Jurkat, Clone E6-1 (cell line): Measurements from ENCODE around the gene MAN2B1. TPM values are rescaled to one million over a fixed set of nuclear protein-coding genes. Genes with fewer than 3 reads are reported as not detected.
"Not testable (repeated sequence)": the region's sequence is repeated elsewhere in the genome, so short reads cannot be mapped to it uniquely, and the experiment has no call there.

Source experiments
- DNase-seq: peaks from one replicate; pipeline ENCODE4 v3.0.0-alpha.2; 2011; ENCODE audit warnings: low read depth, low spot score
- H3K4me3 ChIP-seq: 2 replicates; pipeline ENCODE4 v1.5.1; 2011; ENCODE audit warnings: mild to moderate bottlenecking, low read length, control low read depth, moderate library complexity
- polyA plus RNA-seq: library from polyadenylated mRNA; unstranded; fragments of >200 nt; gene quantifications from one replicate; pipeline ENCODE4 v1.2.1, GENCODE V29; 2012; ENCODE audit warnings: missing spikeins; ENCODE audit not compliant: insufficient read length, insufficient read depth

Gene MAN2B1
- 27.9 TPM for polyA plus RNA-seq

DNA sequence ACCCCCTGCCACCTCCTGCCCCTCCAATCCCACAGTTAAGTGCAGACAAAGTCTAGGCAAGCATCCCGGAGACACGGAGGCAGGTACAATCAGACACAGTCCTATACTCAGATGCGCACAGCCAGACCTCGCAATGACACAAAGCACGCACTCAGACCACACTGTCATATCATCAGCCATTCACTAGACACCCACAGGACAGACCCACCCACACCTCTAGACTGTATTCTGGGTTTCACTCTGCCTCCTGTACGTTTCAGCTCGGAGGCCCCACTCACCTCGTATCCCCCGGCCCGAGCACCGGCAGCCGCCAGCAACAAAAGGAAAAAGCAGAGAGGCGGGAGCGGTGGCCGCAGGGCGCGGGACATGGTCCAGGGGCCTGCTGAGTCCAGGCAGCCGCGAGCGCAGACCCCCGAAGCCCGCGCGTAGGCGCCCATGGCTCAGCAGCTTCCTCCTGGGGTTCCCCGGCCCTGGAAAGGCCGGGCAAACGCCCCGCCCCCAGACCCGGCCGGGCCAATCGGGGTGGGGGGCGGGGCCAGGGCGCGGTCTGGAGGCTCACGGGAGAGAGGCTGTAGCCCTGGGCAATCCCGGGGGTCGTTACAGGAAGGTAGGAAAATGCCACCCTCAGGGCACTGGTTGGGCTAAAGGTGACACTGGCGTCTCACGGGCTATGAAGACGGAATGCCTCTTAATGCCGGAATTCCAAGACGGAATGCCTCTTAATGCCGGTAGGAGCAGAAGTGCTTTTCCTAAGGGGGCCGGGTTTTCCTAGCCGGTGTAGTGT is at the start of gene MAN2B1, which contains the start of gene WDR83:
TSS of gene MAN2B1 (minus strand) at position 478 of the 784 bp plus-strand sequence. CDS start at position 437, 41 bp downstream.
TSS of gene WDR83 (plus strand) at position 543 of the 784 bp plus-strand sequence. CDS start 2,984 bp downstream, outside the sequence.
- DNase-seq: peak; percentile 46
- H3K4me3 ChIP-seq: peak within 1 kb of the TSS; percentile 78

DNA sequence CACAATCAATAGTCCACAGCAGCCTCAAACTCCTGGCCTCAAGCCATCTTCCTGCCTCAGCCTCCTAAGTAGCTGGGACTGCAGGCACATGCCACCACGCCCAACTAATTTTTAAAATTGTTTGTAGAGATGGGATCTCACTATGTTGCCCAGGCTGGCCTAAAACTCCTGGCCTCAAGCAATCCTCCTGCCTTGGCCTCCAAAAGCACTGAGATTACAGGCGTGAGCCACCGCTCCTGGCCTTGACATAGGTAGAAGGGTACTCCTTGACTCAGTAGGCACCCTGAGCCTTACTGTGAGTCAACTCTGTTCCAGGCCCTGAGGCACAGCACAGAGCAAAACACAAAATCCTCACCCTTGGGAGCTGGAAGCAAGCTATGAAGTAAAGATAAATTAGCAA is 49.4 kb upstream of the MAN2B1 start:
- no peak overlapping the region for H3K4me3 ChIP-seq
- DNase-seq: no peak

DNA sequence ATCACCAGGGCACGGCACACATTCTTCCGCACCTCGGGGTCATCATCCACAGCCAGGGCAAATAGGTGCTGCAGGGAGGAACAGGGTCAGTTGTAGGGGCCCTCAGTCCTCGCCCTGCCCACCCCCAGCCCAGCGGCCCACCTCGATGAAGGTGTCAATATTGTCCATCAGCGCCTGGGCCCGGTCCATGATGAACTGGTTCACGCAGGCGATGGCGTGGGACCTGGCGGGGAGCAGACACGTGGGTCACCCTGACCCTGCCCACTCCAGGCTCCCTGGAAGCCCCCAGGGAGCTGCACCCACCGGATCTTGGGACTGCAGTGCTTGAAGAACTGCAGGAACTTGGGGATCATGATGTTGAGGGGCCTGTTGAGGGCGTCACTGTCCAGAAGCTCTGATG is 48.6 kb upstream of the MAN2B1 start:
- no peak overlapping the region for H3K4me3 ChIP-seq
- no peak for DNase-seq

DNA sequence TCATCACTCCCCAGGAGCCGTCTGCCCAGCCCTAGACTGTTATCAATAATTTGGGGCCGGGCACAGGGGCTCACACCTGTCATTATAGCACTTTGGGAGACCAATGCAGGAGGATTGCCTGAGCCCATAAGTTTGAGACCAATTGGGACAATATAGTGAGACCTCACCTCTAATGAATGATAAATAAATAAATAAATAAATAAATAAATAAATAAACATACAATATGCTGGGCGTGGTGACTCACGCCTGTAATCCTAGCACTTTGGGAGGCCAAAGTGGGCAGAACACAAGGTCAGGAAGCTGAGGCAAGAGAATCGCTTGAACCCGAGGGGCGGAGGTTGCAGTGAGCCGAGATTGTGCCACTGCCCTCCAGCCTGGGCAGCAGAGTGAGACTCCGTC is 46.8 kb upstream of the MAN2B1 start:
- not testable (repeated sequence) for DNase-seq, H3K4me3 ChIP-seq

DNA sequence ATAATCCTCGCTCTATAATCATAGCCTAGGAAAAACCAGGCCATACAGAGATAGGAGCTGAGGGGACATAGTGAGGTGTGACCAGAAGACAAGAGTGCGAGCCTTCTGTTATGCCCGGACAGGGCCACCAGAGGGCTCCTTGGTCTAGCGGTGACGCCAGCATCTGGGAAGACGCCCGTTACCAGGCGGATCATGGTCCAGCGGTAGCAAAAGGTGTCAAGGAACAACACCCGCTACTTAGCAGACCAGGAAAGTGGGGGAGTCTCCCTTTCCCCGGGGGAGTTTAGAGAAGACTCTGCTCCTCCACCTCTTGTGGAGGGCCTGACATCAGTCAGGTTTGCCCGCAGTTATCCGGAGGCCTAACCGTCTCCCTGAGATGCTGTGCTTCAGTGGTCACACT is 45.5 kb upstream of the MAN2B1 start:
- not testable (repeated sequence) for H3K4me3 ChIP-seq, DNase-seq

DNA sequence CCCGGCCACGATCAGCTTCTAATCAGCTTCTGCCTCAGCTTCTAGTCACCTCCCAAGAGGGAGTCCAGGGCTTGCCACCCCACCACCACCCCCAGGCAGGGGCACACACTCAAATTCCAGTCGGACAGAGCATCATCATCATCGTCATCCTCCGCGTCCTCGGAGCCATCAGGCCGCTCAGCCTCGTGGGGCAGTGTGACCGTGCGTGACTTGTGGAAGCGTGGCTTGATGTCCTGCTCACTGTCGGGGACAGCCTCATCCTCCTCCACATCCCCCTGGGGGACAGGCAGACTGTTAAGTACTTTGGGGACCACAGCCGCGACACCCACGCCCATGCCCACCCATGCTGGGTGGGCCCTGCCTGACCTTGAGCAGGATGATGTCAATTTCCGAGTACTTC is 44.6 kb upstream of the MAN2B1 start:
- H3K4me3 ChIP-seq: no peak overlapping the region
- DNase-seq: no peak

DNA sequence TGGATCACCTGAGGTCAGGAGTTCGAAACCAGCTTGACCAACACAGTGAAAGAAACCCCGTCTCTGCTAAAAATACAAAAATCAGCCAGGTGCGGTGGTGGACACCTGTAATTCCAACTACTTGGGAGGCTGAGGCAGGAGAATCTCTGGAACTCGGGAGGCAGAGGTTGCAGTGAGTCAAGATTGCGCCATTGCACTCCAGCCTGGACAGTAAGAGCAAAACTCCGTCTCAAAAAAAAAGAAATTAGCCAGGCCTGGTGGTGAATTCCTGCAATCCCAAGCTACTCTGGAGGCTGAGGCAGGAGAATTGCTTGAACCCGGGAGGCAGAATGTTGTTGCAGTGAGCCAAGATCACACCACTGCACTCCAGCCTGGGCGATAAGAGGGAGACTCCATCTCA is 42.1 kb upstream of the MAN2B1 start:
- DNase-seq: no peak
- H3K4me3 ChIP-seq: no peak overlapping the region

DNA sequence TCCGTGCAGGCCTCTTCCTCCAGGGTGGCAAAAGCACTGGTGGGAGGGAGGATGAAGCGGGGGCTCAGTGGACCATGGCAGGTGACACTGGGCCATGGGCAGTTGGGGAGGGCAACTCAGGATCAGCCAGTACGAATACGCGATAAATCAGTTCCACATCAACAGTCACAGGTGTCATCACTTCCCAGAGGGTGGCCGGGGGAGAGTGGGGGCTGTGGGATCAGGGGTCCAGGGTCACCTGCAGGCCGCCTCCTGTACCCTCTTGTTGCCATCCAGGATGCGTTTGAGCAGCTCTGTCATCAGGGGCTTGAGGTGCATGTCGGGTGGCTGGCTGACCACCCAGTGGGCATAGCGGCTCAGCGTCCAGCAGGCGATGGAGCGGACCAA is 39.8 kb upstream of the MAN2B1 start:
- no peak overlapping the region for H3K4me3 ChIP-seq
- DNase-seq: no peak

DNA sequence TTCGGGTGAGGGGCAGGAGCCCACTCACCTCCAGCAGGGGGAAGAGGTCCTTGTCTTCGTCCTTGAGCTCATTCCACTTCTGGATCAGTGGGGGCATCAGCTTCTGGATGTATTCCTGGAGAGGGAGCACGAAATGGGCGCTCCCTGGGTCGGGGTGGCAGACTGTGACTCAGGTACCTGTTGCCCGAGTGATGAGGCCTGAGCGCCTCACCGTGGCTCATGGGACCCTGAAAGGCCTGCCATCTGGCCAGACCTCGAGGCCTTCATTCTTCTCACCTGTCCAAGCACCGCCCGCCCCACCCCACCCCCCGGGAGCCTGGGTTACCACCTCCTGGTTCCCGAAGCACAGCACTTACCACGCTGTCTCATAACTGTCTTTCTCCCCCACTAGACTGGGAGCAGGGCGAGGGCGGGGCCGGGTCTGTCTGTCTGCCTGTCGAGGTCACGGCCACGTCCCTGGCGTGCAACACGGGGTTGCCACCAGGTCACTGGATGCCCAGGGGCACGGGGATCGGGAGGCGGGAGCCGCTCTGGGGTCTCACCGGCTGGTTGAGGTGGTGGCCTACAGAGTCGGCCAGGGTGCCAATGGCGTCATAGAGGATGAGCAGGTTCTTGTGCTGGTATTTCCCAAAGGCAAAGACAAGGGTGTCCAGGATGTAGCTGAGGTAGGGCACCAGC is 39.3 kb upstream of the MAN2B1 start:
- no peak for DNase-seq
- H3K4me3 ChIP-seq: no peak overlapping the region

DNA sequence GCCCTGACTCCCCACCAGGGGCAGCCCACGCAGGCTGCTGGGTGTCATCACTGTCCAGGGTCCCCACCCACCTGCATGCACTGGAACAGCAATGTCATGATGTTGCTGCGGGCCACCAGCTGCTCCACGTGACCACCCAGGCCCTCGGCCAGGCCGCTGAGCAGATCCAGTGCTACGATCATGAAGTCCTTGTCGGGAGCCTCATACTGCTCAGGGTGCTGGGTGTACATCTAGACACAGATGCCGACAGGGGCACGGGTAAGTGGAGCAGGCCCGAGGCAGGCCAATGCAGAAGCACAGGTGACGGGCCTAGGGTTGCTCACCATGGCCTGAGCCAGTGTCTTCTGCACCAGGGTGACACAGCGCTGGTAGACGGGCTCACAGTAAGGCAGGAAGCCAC is 38.6 kb upstream of the MAN2B1 start:
- no peak overlapping the region for H3K4me3 ChIP-seq
- no peak for DNase-seq

DNA sequence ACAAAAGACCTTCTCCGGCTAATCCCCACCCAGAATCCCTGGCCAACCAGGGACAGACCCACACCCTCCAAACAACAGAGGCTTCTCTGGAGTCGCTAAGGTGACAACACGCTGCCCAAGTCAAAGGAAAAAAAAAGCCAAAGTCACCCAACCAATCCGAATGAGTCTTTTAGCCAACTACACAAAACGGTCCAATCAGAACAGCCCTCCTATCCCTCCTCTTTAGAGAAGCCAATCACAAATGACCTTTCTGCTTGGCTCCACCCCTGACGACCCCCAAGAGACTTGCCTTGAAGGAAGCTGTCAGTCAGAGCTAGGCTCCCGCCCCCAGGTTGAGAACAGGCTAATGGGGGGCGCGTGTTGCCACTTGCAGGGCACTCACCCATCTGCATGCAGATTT is 36.5 kb upstream of the MAN2B1 start:
- DNase-seq: peak; percentile 83
- H3K4me3 ChIP-seq: no peak overlapping the region

DNA sequence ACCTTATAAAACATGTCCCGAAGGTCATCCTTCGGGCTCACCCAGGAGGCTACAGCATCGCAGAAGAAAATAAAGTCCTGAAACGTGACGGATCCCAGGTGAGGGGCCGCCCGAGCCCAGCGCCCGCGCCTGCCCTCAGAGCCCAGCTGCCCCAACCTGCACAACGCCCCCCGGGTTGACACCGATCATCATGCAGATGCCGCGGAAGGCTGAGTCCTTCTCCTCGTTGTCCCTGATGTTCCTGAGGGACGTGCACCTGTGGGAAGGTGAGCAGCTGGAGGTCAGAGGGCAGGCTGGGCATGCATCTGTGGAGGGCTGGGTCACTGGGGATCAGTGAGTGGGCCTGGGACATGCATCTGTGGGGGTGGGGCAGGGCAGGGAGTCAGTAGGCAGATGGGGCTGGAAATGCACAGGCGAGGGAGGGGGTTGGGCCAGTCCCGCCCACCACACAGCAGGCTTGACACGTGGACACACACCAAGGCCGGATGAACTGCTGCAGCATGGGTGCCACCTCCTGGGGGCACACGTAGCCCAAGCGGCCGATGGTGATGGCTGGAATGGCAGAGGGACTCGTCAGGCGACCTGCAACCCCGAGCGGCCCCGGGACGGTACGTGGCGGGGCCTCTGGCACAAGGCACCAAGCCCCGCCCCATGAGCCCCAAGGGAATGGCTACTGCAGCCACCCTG is 35.2 kb upstream of the MAN2B1 start:
- no peak overlapping the region for H3K4me3 ChIP-seq
- DNase-seq: no peak

DNA sequence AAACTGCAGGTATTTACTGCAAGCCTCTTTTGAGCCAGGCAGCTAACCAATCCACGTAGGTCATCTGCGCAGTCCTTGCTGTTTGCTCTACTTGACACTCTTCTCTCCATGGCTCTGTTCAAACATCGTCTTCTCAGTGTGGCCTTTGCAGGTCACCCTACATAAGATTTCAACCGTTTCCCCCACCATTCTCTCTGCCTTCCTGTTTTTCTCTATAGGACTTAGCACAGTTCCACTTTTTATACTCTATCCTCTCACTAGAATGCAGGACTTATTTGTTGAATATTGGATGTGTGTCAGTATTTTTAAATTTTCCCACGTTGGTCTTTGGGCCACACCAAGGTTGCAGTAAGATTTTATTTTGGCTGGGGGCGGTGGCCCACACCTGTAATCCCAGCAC is 31.6 kb upstream of the MAN2B1 start:
- DNase-seq: no peak
- no peak overlapping the region for H3K4me3 ChIP-seq

DNA sequence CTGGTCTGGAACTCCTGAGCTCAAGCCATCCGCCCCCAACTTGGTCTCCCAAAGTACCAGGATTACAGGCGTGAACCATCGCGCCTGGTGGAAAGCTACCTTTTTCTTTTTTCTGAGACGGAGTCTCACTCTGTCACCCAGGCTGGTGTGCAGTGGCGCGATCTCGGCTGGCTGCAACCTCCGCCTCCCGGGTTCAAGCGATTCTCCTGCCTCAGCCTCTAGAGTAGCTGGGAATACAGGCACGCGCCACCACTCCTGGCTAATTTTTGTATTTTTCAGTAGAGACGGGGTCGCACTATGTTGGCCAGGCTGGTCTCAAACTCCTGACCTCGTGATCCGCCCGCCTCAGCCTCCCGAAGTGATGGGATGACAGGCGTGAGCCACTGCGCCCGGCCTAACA is 30.9 kb upstream of the MAN2B1 start:
- not testable (repeated sequence) for H3K4me3 ChIP-seq

DNA sequence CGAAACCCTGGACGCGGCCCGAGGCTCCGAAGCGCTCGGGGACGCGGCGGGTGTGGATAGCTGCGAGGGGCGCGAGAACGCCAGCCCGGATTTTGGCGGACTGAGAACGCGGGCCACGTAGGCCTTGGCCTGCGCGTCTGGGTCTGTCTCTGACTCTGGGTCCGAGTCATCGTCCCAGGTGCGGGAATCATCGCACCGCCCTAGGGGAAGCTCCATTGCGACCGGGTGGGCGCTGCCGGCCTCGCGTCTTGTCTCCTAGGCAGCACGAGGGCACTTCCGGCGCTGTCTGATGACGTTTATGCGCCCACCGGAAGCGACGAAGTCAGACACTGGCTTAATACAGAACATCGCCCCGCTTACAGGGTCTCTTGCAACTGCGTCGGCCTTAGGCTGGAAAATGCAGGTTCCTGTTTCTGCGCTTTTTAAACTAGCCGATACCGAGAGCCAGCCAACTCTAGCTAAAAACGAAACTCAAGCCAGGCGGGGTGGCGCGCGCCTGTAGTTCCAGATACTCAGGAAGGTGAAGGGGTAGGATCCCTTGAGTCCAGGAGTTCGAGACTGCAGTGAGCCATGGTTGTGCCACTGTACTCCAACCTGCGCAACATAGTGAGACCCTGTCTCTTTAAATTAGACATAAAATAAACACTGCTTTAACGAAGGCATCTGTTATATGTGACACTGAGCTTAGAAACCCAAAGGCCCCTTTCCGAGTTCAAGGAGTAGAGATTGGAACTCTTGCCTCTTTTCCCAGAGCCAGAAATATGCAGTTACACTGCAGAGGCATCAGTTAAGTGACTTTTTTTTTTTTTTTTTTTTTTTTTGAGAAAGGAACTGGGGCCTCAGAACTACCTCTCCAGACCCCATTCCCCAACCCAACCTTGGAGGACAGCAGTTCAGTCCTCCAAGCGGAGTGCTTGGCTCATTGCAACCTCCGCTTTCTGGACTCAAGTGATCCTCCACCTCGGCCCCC is 30.1 kb upstream of the MAN2B1 start, which contains the start of gene FBXW9:
TSS of gene FBXW9 (minus strand) at position 266 of the 970 bp plus-strand sequence. CDS start at position 216, 50 bp downstream.
- H3K4me3 ChIP-seq: peak within 1 kb of the TSS; percentile 86
- peak; percentile 96 for DNase-seq

More for the DNA sequence above, 30.9 kb upstream of the MAN2B1 start:
- DNase-seq: not testable (repeated sequence)

DNA sequence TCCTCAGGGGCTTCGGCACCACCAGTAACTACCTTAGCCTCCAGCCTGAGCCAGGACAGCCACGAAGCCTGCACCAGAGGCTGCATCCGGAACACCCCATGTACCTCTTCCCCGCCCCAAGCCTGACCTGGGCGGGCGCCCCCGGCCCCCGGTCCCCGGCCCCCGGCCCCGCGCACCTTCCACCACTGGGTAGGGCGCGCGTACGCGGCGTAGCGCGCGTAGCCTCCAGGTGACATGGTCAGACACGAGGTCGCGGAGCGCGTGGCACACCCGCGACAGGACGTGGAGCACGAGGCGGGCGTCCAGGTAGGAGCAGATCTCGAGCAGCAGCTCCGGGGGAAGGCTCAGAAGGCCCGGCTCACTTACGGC is 29.4 kb upstream of the MAN2B1 start:
- DNase-seq: no peak
- peak overlapping the region; percentile 86 for H3K4me3 ChIP-seq

DNA sequence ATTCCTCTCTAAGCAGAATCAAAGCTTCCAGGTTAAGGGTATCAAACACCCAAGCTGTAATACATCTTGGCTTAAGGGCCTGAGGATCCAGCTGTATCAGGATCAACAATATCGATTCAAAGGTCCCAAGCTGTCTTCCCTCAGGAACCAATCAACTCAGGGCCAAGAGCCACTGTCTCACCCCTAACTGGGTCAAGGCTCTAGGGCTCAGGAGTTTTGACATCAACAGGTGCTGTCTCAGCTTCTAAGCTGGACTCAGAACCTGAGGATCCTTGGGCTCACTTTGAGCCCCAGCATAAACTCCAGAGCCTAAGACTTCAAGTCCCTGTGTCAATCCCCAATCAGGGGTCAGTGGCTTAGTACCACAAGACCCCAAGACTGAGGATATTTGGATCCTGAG is 29.0 kb upstream of the MAN2B1 start:
- H3K4me3 ChIP-seq: peak overlapping the region; percentile 86
- DNase-seq: no peak

DNA sequence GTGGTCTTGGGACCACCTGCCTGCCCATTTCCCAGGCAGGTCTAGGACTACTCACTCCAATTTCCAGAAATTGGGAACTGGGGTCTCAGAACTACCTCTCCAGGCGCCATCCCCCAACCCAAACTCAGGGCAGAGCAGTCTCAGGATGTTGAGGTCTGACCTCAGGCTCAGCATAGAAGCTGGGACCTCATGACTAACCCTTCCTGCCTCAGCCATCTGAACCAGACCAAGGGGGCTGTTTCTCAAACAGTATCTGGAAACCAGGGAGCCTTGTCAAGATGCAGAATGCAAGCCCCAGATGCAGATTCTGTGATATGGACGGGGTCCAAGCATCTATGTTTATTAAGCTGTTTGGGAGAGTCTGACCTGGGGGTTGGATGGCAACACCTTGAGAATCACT is 28.6 kb upstream of the MAN2B1 start:
- no peak overlapping the region for H3K4me3 ChIP-seq
- DNase-seq: no peak

DNA sequence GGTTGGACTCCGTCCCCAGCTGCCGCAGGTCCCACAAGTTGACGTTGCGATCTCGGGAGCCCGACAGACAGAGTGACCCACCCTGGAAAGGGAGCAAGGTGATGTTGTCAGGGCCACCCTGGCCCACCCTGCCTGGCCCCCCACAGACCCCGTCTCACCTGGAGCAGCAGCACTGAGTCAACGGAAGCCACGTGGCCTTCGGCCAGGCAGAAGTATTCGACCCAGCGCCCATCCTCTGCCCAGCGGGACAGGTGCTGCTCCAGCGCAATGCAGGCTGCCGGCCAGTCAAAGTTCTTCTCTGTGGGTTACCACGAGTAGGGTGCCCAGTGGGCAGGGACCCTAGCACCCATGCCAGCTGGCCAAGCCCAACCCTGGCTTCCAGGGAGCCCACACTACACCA is 28.1 kb upstream of the MAN2B1 start:
- H3K4me3 ChIP-seq: no peak overlapping the region

More for the DNA sequence above, 28.1 kb upstream of the MAN2B1 start:
- no peak for DNase-seq
